Measurements from ENCODE around the gene STK39. TPM values are rescaled to one million over a fixed set of nuclear protein-coding genes. Genes with fewer than 3 reads are reported as not detected.

Gene STK39
- total RNA-seq, 1 experiment from 2014 or later: 20.8 TPM

GRCh38 chr2:168079236-168079635 is 168.2 kb downstream of the STK39 start:
- no peaks in the 10 kb centered on the region for H3K36me3 ChIP-seq (replicated peaks; ENCODE audit: control insufficient read depth, insufficient read depth, low read length)
- no peak overlapping the region for H3K4me3 ChIP-seq (ENCODE audit: insufficient read depth, low read depth, low read length)
- DNase-seq: no peak
- H3K27me3 ChIP-seq (ENCODE audit: control insufficient read depth, insufficient read depth, low read length): no peaks in the 10 kb centered on the region

- Histone ChIP-seq H3K27me3 (ENCODE audit: control insufficient read depth, insufficient read depth, low read length) (no peaks in the 10 kb centered on the region), H3K36me3 (replicated peaks; ENCODE audit: control insufficient read depth, insufficient read depth, low read length) (no peaks in the 10 kb centered on the region), H3K4me3 (ENCODE audit: insufficient read depth, low read depth, low read length) (no peak overlapping the region)
- no peak for DNase-seq
These were observed 170.7 kb downstream of the STK39 start for GRCh38 chr2:168076731-168077130.

GRCh38 chr2:168075446-168075845 is 171.9 kb downstream of the STK39 start:
- H3K27me3 ChIP-seq (ENCODE audit: control insufficient read depth, insufficient read depth, low read length): no peaks in the 10 kb centered on the region
- no peaks in the 10 kb centered on the region for H3K36me3 ChIP-seq (replicated peaks; ENCODE audit: control insufficient read depth, insufficient read depth, low read length)
- no peak for DNase-seq
- H3K4me3 ChIP-seq (ENCODE audit: insufficient read depth, low read depth, low read length): no peak overlapping the region

GRCh38 chr2:168072626-168073303 is 174.6 kb downstream of the STK39 start:
- no peak for DNase-seq
- Histone ChIP-seq H3K36me3 (replicated peaks; ENCODE audit: control insufficient read depth, insufficient read depth, low read length) (no peaks in the 10 kb centered on the region), H3K27me3 (ENCODE audit: control insufficient read depth, insufficient read depth, low read length) (no peaks in the 10 kb centered on the region), H3K4me3 (ENCODE audit: insufficient read depth, low read depth, low read length) (no peak overlapping the region)

- no peak for DNase-seq
- Histone ChIP-seq H3K36me3 (replicated peaks; ENCODE audit: control insufficient read depth, insufficient read depth, low read length) (no peaks in the 10 kb centered on the region; the same call in 1 of the 2 replicates), H3K27me3 (ENCODE audit: control insufficient read depth, insufficient read depth, low read length) (no peaks in the 10 kb centered on the region), H3K4me3 (ENCODE audit: insufficient read depth, low read depth, low read length) (no peak overlapping the region)
These were observed 183.1 kb downstream of the STK39 start for GRCh38 chr2:168064011-168064998.

GRCh38 chr2:168062936-168063335 is 184.5 kb downstream of the STK39 start:
- DNase-seq: no peak
- H3K36me3 ChIP-seq (replicated peaks; ENCODE audit: control insufficient read depth, insufficient read depth, low read length): no peaks in the 10 kb centered on the region; the same call in 1 of the 2 replicates

GRCh38 chr2:168062054-168062453 is 185.3 kb downstream of the STK39 start:
- DNase-seq: no peak

More at GRCh38 chr2:168062936-168063335, 184.5 kb downstream of the STK39 start:
- Histone ChIP-seq H3K4me3 (ENCODE audit: insufficient read depth, low read depth, low read length) (no peak overlapping the region), H3K27me3 (ENCODE audit: control insufficient read depth, insufficient read depth, low read length) (no peaks in the 10 kb centered on the region)

GRCh38 chr2:168060986-168061750 is 186.2 kb downstream of the STK39 start:
- Histone ChIP-seq H3K27me3 (ENCODE audit: control insufficient read depth, insufficient read depth, low read length) (no peaks in the 10 kb centered on the region), H3K36me3 (replicated peaks; ENCODE audit: control insufficient read depth, insufficient read depth, low read length) (no peaks in the 10 kb centered on the region), H3K4me3 (ENCODE audit: insufficient read depth, low read depth, low read length) (no peak overlapping the region)
- no peak for DNase-seq

More at GRCh38 chr2:168062054-168062453, 185.3 kb downstream of the STK39 start:
- Histone ChIP-seq H3K4me3 (ENCODE audit: insufficient read depth, low read depth, low read length) (no peak overlapping the region), H3K27me3 (ENCODE audit: control insufficient read depth, insufficient read depth, low read length) (no peaks in the 10 kb centered on the region), H3K36me3 (replicated peaks; ENCODE audit: control insufficient read depth, insufficient read depth, low read length) (no peaks in the 10 kb centered on the region)

- no peak for DNase-seq
- no peaks in the 10 kb centered on the region for H3K36me3 ChIP-seq (replicated peaks; ENCODE audit: control insufficient read depth, insufficient read depth, low read length)
- no peaks in the 10 kb centered on the region for H3K27me3 ChIP-seq (ENCODE audit: control insufficient read depth, insufficient read depth, low read length)
- no peak overlapping the region for H3K4me3 ChIP-seq (ENCODE audit: insufficient read depth, low read depth, low read length)
These were observed 187.6 kb downstream of the STK39 start for GRCh38 chr2:168059758-168060157.

- no peak overlapping the region for H3K4me3 ChIP-seq (ENCODE audit: insufficient read depth, low read depth, low read length)
- H3K27me3 ChIP-seq (ENCODE audit: control insufficient read depth, insufficient read depth, low read length): no peaks in the 10 kb centered on the region
- H3K36me3 ChIP-seq (replicated peaks; ENCODE audit: control insufficient read depth, insufficient read depth, low read length): no peaks in the 10 kb centered on the region
- no peak for DNase-seq
These were observed 188.7 kb downstream of the STK39 start for GRCh38 chr2:168058675-168059074.

- H3K36me3 ChIP-seq (replicated peaks; ENCODE audit: control insufficient read depth, insufficient read depth, low read length): no peaks in the 10 kb centered on the region
- no peak for DNase-seq
- H3K4me3 ChIP-seq (ENCODE audit: insufficient read depth, low read depth, low read length): no peak overlapping the region
- no peaks in the 10 kb centered on the region for H3K27me3 ChIP-seq (ENCODE audit: control insufficient read depth, insufficient read depth, low read length)
These were observed 191.1 kb downstream of the STK39 start for GRCh38 chr2:168056242-168056787.

- Histone ChIP-seq H3K4me3 (ENCODE audit: insufficient read depth, low read depth, low read length) (no peak overlapping the region), H3K36me3 (replicated peaks; ENCODE audit: control insufficient read depth, insufficient read depth, low read length) (no peaks in the 10 kb centered on the region), H3K27me3 (ENCODE audit: control insufficient read depth, insufficient read depth, low read length) (no peaks in the 10 kb centered on the region)
- no peak for DNase-seq
These were observed 192.7 kb downstream of the STK39 start for GRCh38 chr2:168054657-168055056.

GRCh38 chr2:168053676-168054075 is 193.7 kb downstream of the STK39 start:
- no peak for DNase-seq
- Histone ChIP-seq H3K27me3 (ENCODE audit: control insufficient read depth, insufficient read depth, low read length) (no peaks in the 10 kb centered on the region), H3K4me3 (ENCODE audit: insufficient read depth, low read depth, low read length) (no peak overlapping the region), H3K36me3 (replicated peaks; ENCODE audit: control insufficient read depth, insufficient read depth, low read length) (no peaks in the 10 kb centered on the region)

GRCh38 chr2:168052773-168053172 is 194.6 kb downstream of the STK39 start:
- Histone ChIP-seq H3K4me3 (ENCODE audit: insufficient read depth, low read depth, low read length) (no peak overlapping the region), H3K36me3 (replicated peaks; ENCODE audit: control insufficient read depth, insufficient read depth, low read length) (no peaks in the 10 kb centered on the region), H3K27me3 (ENCODE audit: control insufficient read depth, insufficient read depth, low read length) (no peaks in the 10 kb centered on the region)
- DNase-seq: no peak
